ENCODE measurements around the gene FGF23.

Gene FGF23

GRCh38 chr12:4356041-4356327, 23.5 kb downstream of the FGF23 start:
- Mint-ChIP-seq H3K4me1 (ENCODE audit: low read depth) (no peaks in the 10 kb centered on the region), H3K27me3 (no peaks in the 10 kb centered on the region), H3K9me3 (no peaks in the 10 kb centered on the region), H3K4me3 (no peak overlapping the region), H3K27ac (no peak overlapping the region), H3K36me3 (ENCODE audit: low read depth) (peaks cover 11% of the 10 kb centered on the region)

- Mint-ChIP-seq H3K36me3 (ENCODE audit: low read depth) (peaks cover 15% of the 10 kb centered on the region), H3K9me3 (no peaks in the 10 kb centered on the region), H3K4me1 (ENCODE audit: low read depth) (no peaks in the 10 kb centered on the region), H3K27me3 (no peaks in the 10 kb centered on the region), H3K27ac (no peak overlapping the region), H3K4me3 (no peak overlapping the region)
These were observed 24.1 kb downstream of the FGF23 start for GRCh38 chr12:4355156-4356040.

GRCh38 chr12:4353785-4354208, 25.7 kb downstream of the FGF23 start:
- Mint-ChIP-seq H3K27ac (no peak overlapping the region), H3K4me1 (ENCODE audit: low read depth) (no peaks in the 10 kb centered on the region), H3K9me3 (no peaks in the 10 kb centered on the region), H3K27me3 (no peaks in the 10 kb centered on the region), H3K4me3 (no peak overlapping the region), H3K36me3 (ENCODE audit: low read depth) (peaks cover 25% of the 10 kb centered on the region)

- Mint-ChIP-seq H3K4me1 (ENCODE audit: low read depth) (no peaks in the 10 kb centered on the region), H3K36me3 (ENCODE audit: low read depth) (peaks cover 61% of the 10 kb centered on the region), H3K27ac (no peak overlapping the region), H3K27me3 (no peaks in the 10 kb centered on the region), H3K9me3 (peaks cover 10% of the 10 kb centered on the region), H3K4me3 (no peak overlapping the region)
These were observed 32.6 kb downstream of the FGF23 start for GRCh38 chr12:4346931-4347330.

GRCh38 chr12:4331842-4332241, 47.7 kb downstream of the FGF23 start:
- Mint-ChIP-seq H3K36me3 (ENCODE audit: low read depth) (peaks cover 34% of the 10 kb centered on the region), H3K9me3 (no peaks in the 10 kb centered on the region), H3K4me1 (ENCODE audit: low read depth) (peaks cover 3% of the 10 kb centered on the region), H3K27me3 (no peaks in the 10 kb centered on the region), H3K27ac (no peak overlapping the region), H3K4me3 (no peak overlapping the region)

- Mint-ChIP-seq H3K27ac (no peak overlapping the region), H3K36me3 (ENCODE audit: low read depth) (peaks cover 28% of the 10 kb centered on the region), H3K27me3 (no peaks in the 10 kb centered on the region), H3K4me1 (ENCODE audit: low read depth) (peaks cover 3% of the 10 kb centered on the region), H3K4me3 (no peak overlapping the region), H3K9me3 (no peaks in the 10 kb centered on the region)
These were observed 48.3 kb downstream of the FGF23 start for GRCh38 chr12:4331221-4331620.

- Mint-ChIP-seq H3K36me3 (ENCODE audit: low read depth) (peaks cover 26% of the 10 kb centered on the region), H3K9me3 (no peaks in the 10 kb centered on the region), H3K27me3 (no peaks in the 10 kb centered on the region), H3K27ac (no peak overlapping the region), H3K4me1 (ENCODE audit: low read depth) (peaks cover 6% of the 10 kb centered on the region), H3K4me3 (no peak overlapping the region)
These were observed 49.3 kb downstream of the FGF23 start for GRCh38 chr12:4330203-4330602.

- Mint-ChIP-seq H3K4me1 (ENCODE audit: low read depth) (peaks cover 24% of the 10 kb centered on the region), H3K27ac (no peak overlapping the region), H3K4me3 (no peak overlapping the region), H3K9me3 (no peaks in the 10 kb centered on the region), H3K27me3 (no peaks in the 10 kb centered on the region), H3K36me3 (ENCODE audit: low read depth) (peaks cover 22% of the 10 kb centered on the region)
These were observed 52.2 kb downstream of the FGF23 start for GRCh38 chr12:4327293-4327692.

GRCh38 chr12:4325966-4326365, 53.5 kb downstream of the FGF23 start:
- H3K4me1 Mint-ChIP-seq (ENCODE audit: low read depth) = peaks cover 32% of the 10 kb centered on the region
- H3K9me3 Mint-ChIP-seq = no peaks in the 10 kb centered on the region
- H3K36me3 Mint-ChIP-seq (ENCODE audit: low read depth) = peaks cover 18% of the 10 kb centered on the region
- H3K27ac Mint-ChIP-seq = no peak overlapping the region
- H3K4me3 Mint-ChIP-seq = no peak overlapping the region
- no peaks in the 10 kb centered on the region for H3K27me3 Mint-ChIP-seq

GRCh38 chr12:4324366-4324765, 55.1 kb downstream of the FGF23 start:
- Mint-ChIP-seq H3K36me3 (ENCODE audit: low read depth) (peaks cover 14% of the 10 kb centered on the region), H3K4me3 (no peak overlapping the region), H3K4me1 (ENCODE audit: low read depth) (peaks cover 44% of the 10 kb centered on the region), H3K27ac (no peak overlapping the region), H3K27me3 (no peaks in the 10 kb centered on the region), H3K9me3 (no peaks in the 10 kb centered on the region)

- H3K4me1 Mint-ChIP-seq (ENCODE audit: low read depth) = peaks cover 43% of the 10 kb centered on the region
- no peak overlapping the region for H3K27ac Mint-ChIP-seq
- no peaks in the 10 kb centered on the region for H3K27me3 Mint-ChIP-seq
- H3K36me3 Mint-ChIP-seq (ENCODE audit: low read depth) = peaks cover 11% of the 10 kb centered on the region
- H3K4me3 Mint-ChIP-seq = no peak overlapping the region
- no peaks in the 10 kb centered on the region for H3K9me3 Mint-ChIP-seq
These were observed 56.1 kb downstream of the FGF23 start for GRCh38 chr12:4323396-4323795.

- Mint-ChIP-seq H3K27me3 (no peaks in the 10 kb centered on the region), H3K4me1 (ENCODE audit: low read depth) (peaks cover 43% of the 10 kb centered on the region), H3K27ac (no peak overlapping the region), H3K4me3 (peak overlapping the region; percentile 27), H3K9me3 (no peaks in the 10 kb centered on the region), H3K36me3 (ENCODE audit: low read depth) (peaks cover 11% of the 10 kb centered on the region)
These were observed 56.8 kb downstream of the FGF23 start for GRCh38 chr12:4322726-4323125.

GRCh38 chr12:4320853-4321701, 58.4 kb downstream of the FGF23 start, which contains the start of gene TIGAR:
Gene TIGAR, plus strand, starts transcription at chr12:4321213. Its CDS starts 59 bp downstream, at chr12:4321272.
- peaks cover 43% of the 10 kb centered on the region for H3K4me1 Mint-ChIP-seq (ENCODE audit: low read depth)

GRCh38 chr12:4320497-4320852, 59.0 kb downstream of the FGF23 start:
- peak overlapping the region; percentile 93 for H3K4me3 Mint-ChIP-seq
- no peaks in the 10 kb centered on the region for H3K9me3 Mint-ChIP-seq

More at GRCh38 chr12:4320853-4321701, 58.4 kb downstream of the FGF23 start, which contains the start of gene TIGAR:
- no peaks in the 10 kb centered on the region for H3K9me3 Mint-ChIP-seq
- peak within 1 kb of the TSS; percentile 90 for H3K27ac Mint-ChIP-seq
- H3K36me3 Mint-ChIP-seq (ENCODE audit: low read depth) = peaks cover 11% of the 10 kb centered on the region
- H3K27me3 Mint-ChIP-seq = no peaks in the 10 kb centered on the region
- H3K4me3 Mint-ChIP-seq = peak within 1 kb of the TSS; percentile 93

More at GRCh38 chr12:4320497-4320852, 59.0 kb downstream of the FGF23 start:
- H3K36me3 Mint-ChIP-seq (ENCODE audit: low read depth) = peaks cover 7% of the 10 kb centered on the region
- H3K27ac Mint-ChIP-seq = peak overlapping the region; percentile 76
- no peaks in the 10 kb centered on the region for H3K27me3 Mint-ChIP-seq
- H3K4me1 Mint-ChIP-seq (ENCODE audit: low read depth) = peaks cover 40% of the 10 kb centered on the region

All from stimulated activated naive CD8-positive, alpha-beta T cell treated with anti-CD3 and anti-CD28 coated beads, Interleukin-15, Interleukin-2, amounts not matched to agents 100 ng/mL and 50 ng/mL, for 24 hours (primary cell).